ENCODE measurements around the gene IMP4. TPM values are rescaled to one million over a fixed set of nuclear protein-coding genes. Genes with fewer than 3 reads are reported as not detected.

IMP4 gene
- total RNA-seq, 1 experiment from 2014 or later = 121 TPM

- TF ChIP-seq ZBTB33 (IDR thresholded peaks at IDR 0.05; ENCODE audit: extremely low read depth, insufficient replicate concordance, low read length) = no peak
These were observed 6.4 kb upstream of the IMP4 start (continued) for GRCh38 chr2:130336150-130336876.

DNA sequence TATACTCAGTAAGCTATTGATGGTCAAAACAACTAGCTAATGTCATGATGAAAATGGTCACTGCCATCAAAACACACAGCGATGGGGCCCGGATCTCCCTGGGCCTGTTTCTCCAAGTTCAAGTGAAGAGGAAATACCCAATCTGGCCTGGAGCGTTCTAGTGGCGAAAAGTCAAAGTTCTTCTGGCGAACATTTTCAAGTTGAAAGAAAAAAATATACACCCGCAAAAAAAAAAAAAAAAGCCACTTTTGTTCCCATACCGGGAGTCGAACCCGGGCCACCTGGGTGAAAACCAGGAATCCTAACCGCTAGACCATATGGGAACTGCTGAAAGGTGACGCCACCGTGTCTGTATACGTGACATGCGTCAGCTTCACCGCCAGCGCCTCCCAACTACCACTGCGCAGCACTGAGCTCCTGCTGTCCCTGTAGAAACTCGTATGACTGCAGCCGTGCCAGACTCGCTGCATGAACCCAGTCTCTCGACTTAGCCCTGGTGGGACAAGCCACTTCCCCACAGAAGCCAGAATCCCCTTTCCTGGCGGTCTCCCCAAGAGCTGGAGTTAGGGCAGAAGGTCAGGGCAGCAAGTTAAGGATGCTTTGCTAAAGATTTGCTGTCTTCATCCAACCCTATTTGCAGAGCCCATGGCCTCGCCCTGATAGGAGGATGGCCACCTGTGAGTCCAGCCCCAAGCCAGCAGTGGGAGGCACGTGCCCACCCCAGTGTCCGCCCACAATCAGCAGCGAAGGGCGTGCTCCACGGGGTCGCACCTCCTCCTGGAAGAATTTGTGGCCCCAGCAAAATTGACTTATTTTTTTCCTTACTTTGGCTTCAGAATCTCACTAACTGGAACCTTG, 5.6 kb upstream of the IMP4 start:
- ChIA-PET POLR2A (interaction anchor here (0.8 kb wide), 1 partner anchor 36 kb away, joined by 3 read pairs; no protein-coding TSS in a partner anchor), CTCF (interaction anchor here (0.9 kb wide), 1 partner anchor 49 kb away, joined by 3 read pairs; no protein-coding TSS in a partner anchor), RAD21 (ENCODE audit: low non-redundant PET in 1 of 2, low total read pairs in 2 of 2, uncharacterized antibody in 2 of 2, unreplicated experiment in 2 of 2) (no interaction called here)
- ATAC-seq = peak; percentile 78
- H3K36me3 ChIP-seq (ENCODE audit: control insufficient read depth in 1 of 2, insufficient read depth in 2 of 2, low read length in 2 of 2) = peaks cover 0 to 4% of the 10 kb centered on the region in 2 experiments; a peak in 2 of 4 replicates
- H2AFZ ChIP-seq (ENCODE audit: low read depth, low read length, poor library complexity, severe bottlenecking) = peak overlapping the region; percentile 71
- H3K27me3 ChIP-seq (ENCODE audit: insufficient read depth, low read length) = no peaks in the 10 kb centered on the region
- H3K9ac ChIP-seq (ENCODE audit: low read length) = peak overlapping the region; percentile 25; the same call in 1 of the 2 replicates
- peak; percentile 79 for DNase-seq (ENCODE audit: low read depth, low spot score)
- no peaks in the 10 kb centered on the region for H4K20me1 ChIP-seq (ENCODE audit: insufficient read depth)
- H3K9me2 ChIP-seq (ENCODE audit: insufficient read depth) = no peaks in the 10 kb centered on the region
- BruUV-seq (replicated peaks) = no TSS peak
- peak overlapping the region; percentile 34 to 53 for H3K4me3 ChIP-seq (replicated peaks in 1 of 2; ENCODE audit: low read depth in 1 of 2, low read length in 2 of 2)
- H3K4me1 ChIP-seq (ENCODE audit: control insufficient read depth in 1 of 2, insufficient read depth in 2 of 2, low read length in 2 of 2) = peaks cover 11 to 33% of the 10 kb centered on the region in 2 experiments
- no peaks in the 10 kb centered on the region for H3K9me3 ChIP-seq (ENCODE audit: control insufficient read depth in 1 of 2, insufficient read depth in 1 of 2, low read depth in 1 of 2, low read length in 2 of 2)
- peak overlapping the region; percentile 90 for H3K4me2 ChIP-seq (ENCODE audit: low read length)
- H3K27ac ChIP-seq (ENCODE audit: low read depth, low read length) = peak overlapping the region; percentile 36
- intact Hi-C loops (cut with micrococcal nuclease) = no loop called here
- TF ChIP-seq ELF1 (IDR thresholded peaks at IDR 0.05; ENCODE audit: borderline replicate concordance, low read depth) = no peak
- no peak for TF ChIP-seq CEBPB (IDR thresholded peaks at IDR 0.05; ENCODE audit: low read depth)
- no peak for TF ChIP-seq EZH2phosphoT487 (IDR thresholded peaks at IDR 0.05; ENCODE audit: borderline replicate concordance)
- TF ChIP-seq, protein P1, sequence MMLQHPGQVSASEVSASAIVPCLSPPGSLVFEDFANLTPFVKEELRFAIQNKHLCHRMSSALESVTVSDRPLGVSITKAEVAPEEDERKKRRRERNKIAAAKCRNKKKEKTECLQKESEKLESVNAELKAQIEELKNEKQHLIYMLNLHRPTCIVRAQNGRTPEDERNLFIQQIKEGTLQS (IDR thresholded peaks at IDR 0.05) = no peak
- no peak for TF ChIP-seq ZBTB33 (IDR thresholded peaks at IDR 0.05; ENCODE audit: extremely low read depth, insufficient replicate concordance, low read length)
- no peak for TF ChIP-seq EZH2 (IDR thresholded peaks at IDR 0.05)
- peak; percentile 63 for TF ChIP-seq POLR2AphosphoS5 (IDR thresholded peaks at IDR 0.05; ENCODE audit: low read depth, low read length)
- TF ChIP-seq POLR2A (IDR thresholded peaks at IDR 0.05; ENCODE audit: borderline replicate concordance, extremely low read depth, insufficient read depth, insufficient read length) = peak; percentile 82
- TF ChIP-seq ZNF274 (IDR thresholded peaks at IDR 0.05; ENCODE audit: low read depth, low read length) = no peak
- TF ChIP-seq ZFX (IDR thresholded peaks at IDR 0.05) = no peak
- peak; percentile 13 for TF ChIP-seq YY1 (IDR thresholded peaks at IDR 0.05; ENCODE audit: extremely low read depth, insufficient replicate concordance, low read depth, low read length)
- TF ChIP-seq JUND (IDR thresholded peaks at IDR 0.05) = no peak
- no peak for TF ChIP-seq CTCF (IDR thresholded peaks at IDR 0.05 in 2 of 3, conservative IDR thresholded peaks at IDR 0.05 in 1 of 3; ENCODE audit: borderline replicate concordance in 1 of 3, insufficient read depth in 1 of 3, low read depth in 2 of 3, low read length in 2 of 3)
- no peak for TF ChIP-seq EGR1 (IDR thresholded peaks at IDR 0.05; ENCODE audit: low read depth)
- H3K79me2 ChIP-seq (ENCODE audit: insufficient read depth, low read length) = no peaks in the 10 kb centered on the region

All from HCT116 (cell line).